ENCODE data around the gene SNCG.

The SNCG gene

GRCh38 chr10:86958116-86958900 lies at the start of gene SNCG:
TSS of gene SNCG (plus strand) at chr10:86958599. CDS start at chr10:86958698, 99 bp downstream.
- Mint-ChIP-seq H3K4me3 (peak within 1 kb of the TSS; percentile 74), H3K27ac (peak within 1 kb of the TSS; percentile 96), H3K27me3 (ENCODE audit: low read depth, poor library complexity) (no peaks in the 10 kb centered on the region), H3K36me3 (ENCODE audit: low read depth) (no peaks in the 10 kb centered on the region), H3K4me1 (peaks cover 80% of the 10 kb centered on the region), H3K9me3 (peaks cover 9% of the 10 kb centered on the region)
- TF ChIP-seq, protein P1, sequence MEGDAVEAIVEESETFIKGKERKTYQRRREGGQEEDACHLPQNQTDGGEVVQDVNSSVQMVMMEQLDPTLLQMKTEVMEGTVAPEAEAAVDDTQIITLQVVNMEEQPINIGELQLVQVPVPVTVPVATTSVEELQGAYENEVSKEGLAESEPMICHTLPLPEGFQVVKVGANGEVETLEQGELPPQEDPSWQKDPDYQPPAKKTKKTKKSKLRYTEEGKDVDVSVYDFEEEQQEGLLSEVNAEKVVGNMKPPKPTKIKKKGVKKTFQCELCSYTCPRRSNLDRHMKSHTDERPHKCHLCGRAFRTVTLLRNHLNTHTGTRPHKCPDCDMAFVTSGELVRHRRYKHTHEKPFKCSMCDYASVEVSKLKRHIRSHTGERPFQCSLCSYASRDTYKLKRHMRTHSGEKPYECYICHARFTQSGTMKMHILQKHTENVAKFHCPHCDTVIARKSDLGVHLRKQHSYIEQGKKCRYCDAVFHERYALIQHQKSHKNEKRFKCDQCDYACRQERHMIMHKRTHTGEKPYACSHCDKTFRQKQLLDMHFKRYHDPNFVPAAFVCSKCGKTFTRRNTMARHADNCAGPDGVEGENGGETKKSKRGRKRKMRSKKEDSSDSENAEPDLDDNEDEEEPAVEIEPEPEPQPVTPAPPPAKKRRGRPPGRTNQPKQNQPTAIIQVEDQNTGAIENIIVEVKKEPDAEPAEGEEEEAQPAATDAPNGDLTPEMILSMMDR (IDR thresholded peaks at IDR 0.05): no peak
- DNase-seq: peak; percentile 62

GRCh38 chr10:86914734-86915133 lies 43.7 kb upstream of the SNCG start:
- H3K4me1 Mint-ChIP-seq: no peaks in the 10 kb centered on the region
- DNase-seq: no peak
- no peak overlapping the region for H3K27ac Mint-ChIP-seq
- H3K4me3 Mint-ChIP-seq: no peak overlapping the region
- no peaks in the 10 kb centered on the region for H3K9me3 Mint-ChIP-seq
- H3K36me3 Mint-ChIP-seq (ENCODE audit: low read depth): peaks cover 72% of the 10 kb centered on the region
- TF ChIP-seq, protein P1 (IDR thresholded peaks at IDR 0.05): no peak
- H3K27me3 Mint-ChIP-seq (ENCODE audit: low read depth, poor library complexity): no peaks in the 10 kb centered on the region

- H3K27me3 Mint-ChIP-seq (ENCODE audit: low read depth, poor library complexity): no peaks in the 10 kb centered on the region
- no peaks in the 10 kb centered on the region for H3K4me1 Mint-ChIP-seq
- TF ChIP-seq, protein P1 (IDR thresholded peaks at IDR 0.05): no peak
- no peak for DNase-seq
- peaks cover 86% of the 10 kb centered on the region for H3K36me3 Mint-ChIP-seq (ENCODE audit: low read depth)
- H3K9me3 Mint-ChIP-seq: no peaks in the 10 kb centered on the region
- H3K4me3 Mint-ChIP-seq: no peak overlapping the region
- H3K27ac Mint-ChIP-seq: peak overlapping the region; percentile 12
These were observed 40.4 kb upstream of the SNCG start for GRCh38 chr10:86918022-86918471.

DNA sequence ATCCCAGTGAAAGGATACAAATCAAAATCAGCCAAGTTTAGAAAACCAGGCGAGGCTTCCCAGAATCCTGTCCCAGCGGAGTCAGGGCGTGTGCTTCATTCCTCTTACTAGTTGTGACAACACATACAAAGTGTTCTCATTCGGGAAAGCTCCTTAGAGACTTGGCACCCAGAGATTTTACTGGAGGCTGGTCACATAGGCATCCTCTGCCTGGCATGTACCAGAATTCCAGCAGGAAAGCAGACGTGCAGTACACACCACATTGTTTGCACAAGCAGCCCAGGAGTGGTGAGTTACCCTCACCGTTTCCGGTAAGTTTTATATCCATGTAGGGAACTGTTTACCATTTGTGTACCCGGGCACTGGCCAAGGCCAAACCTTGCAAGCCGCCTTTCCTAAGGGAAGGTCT lies 35.8 kb upstream of the SNCG start:
- no peaks in the 10 kb centered on the region for H3K4me1 Mint-ChIP-seq
- peak overlapping the region; percentile 58 for H3K27ac Mint-ChIP-seq
- H3K4me3 Mint-ChIP-seq: no peak overlapping the region
- H3K9me3 Mint-ChIP-seq: no peaks in the 10 kb centered on the region
- peaks cover 61% of the 10 kb centered on the region for H3K36me3 Mint-ChIP-seq (ENCODE audit: low read depth)
- TF ChIP-seq, protein P1 (IDR thresholded peaks at IDR 0.05): no peak
- no peak for DNase-seq
- no peaks in the 10 kb centered on the region for H3K27me3 Mint-ChIP-seq (ENCODE audit: low read depth, poor library complexity)

DNA sequence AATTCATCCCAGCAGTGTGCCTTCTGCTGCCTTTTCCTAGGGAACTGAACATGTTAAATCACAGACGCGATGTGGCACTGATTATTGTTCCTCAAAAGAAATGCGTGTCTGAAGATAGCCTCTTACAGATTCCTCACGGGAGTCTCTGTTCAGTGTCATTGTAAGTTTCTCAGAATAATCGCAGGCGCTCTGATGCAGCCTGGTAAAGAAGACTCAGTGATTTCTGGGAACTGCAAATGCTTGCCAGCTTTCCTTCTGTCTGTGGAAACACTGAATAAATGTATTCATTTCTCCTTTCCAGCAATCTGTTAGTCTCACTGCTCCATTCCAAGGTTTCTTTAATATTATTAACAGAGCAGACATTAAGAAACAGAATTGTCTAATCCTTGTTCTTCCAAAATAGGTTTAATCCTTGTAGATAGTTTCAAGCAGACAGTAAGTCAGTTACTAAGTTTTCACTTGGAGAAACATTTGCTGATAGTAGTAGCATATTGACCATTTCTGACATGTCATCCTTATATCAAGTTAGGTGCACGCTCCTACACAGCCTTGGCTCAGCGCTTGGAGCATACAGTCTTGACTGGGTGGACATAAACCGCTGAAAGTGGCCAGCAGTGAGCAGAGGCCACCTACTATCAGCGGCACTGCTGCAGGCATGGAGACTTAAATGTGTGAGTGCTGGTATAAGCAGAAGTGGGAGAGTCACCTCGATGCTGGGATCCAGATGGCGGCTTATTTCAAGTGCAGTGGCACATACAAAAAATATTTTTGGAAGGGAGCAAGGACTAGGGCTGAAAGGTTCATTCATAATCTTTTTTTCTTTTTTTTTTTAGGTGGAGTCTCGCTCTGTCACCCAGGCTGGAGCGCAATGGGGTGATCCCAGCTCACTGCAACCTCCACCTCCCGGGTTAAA lies 28.7 kb upstream of the SNCG start:
- Mint-ChIP-seq H3K27ac (peak overlapping the region; percentile 81), H3K4me3 (no peak overlapping the region), H3K9me3 (no peaks in the 10 kb centered on the region), H3K4me1 (peaks cover 5% of the 10 kb centered on the region), H3K36me3 (ENCODE audit: low read depth) (peaks cover 37% of the 10 kb centered on the region), H3K27me3 (ENCODE audit: low read depth, poor library complexity) (peaks cover 4% of the 10 kb centered on the region)
- DNase-seq: no peak
- TF ChIP-seq, protein P1 (IDR thresholded peaks at IDR 0.05): no peak
